HuH-7 (cell line): ENCODE data around the gene ARGLU1.

Experiments
- DNase-seq: peaks from one replicate; pipeline ENCODE4 v3.0.0; 2011; ENCODE audit warnings: low spot score

The ARGLU1 gene

GRCh38 chr13:106499113-106499512 is 68.8 kb downstream of the ARGLU1 start:
- DNase-seq, result no peak

- no peak for DNase-seq
Measured at GRCh38 chr13:106498571-106498970, 69.4 kb downstream of the ARGLU1 start.

GRCh38 chr13:106498158-106498557 is 69.8 kb downstream of the ARGLU1 start:
- no peak for DNase-seq

- no peak for DNase-seq
Measured at GRCh38 chr13:106497079-106497478, 70.9 kb downstream of the ARGLU1 start.

- no peak for DNase-seq
Measured at GRCh38 chr13:106496072-106496997, 71.6 kb downstream of the ARGLU1 start.

GRCh38 chr13:106494936-106495335 is 73.0 kb downstream of the ARGLU1 start:
- no peak for DNase-seq

GRCh38 chr13:106494506-106494905 is 73.4 kb downstream of the ARGLU1 start:
- no peak for DNase-seq

- DNase-seq, result no peak
Measured at GRCh38 chr13:106493533-106494220, 74.3 kb downstream of the ARGLU1 start.

GRCh38 chr13:106492588-106493475 is 75.1 kb downstream of the ARGLU1 start:
- no peak for DNase-seq

- no peak for DNase-seq
Measured at GRCh38 chr13:106491928-106492587, 75.9 kb downstream of the ARGLU1 start.
